Right hindlimb (tissue), 1 donor: ENCODE results near the gene ACSM6.
"Not testable (repeated sequence)": the region's sequence is repeated elsewhere in the genome, so short reads cannot be mapped to it uniquely, and the experiment has no call there.

ENCODE experiments used
- DNase-seq: peaks from one replicate; pipeline ENCODE4 v3.0.0-alpha.2; 2018

The ACSM6 gene, protein sequence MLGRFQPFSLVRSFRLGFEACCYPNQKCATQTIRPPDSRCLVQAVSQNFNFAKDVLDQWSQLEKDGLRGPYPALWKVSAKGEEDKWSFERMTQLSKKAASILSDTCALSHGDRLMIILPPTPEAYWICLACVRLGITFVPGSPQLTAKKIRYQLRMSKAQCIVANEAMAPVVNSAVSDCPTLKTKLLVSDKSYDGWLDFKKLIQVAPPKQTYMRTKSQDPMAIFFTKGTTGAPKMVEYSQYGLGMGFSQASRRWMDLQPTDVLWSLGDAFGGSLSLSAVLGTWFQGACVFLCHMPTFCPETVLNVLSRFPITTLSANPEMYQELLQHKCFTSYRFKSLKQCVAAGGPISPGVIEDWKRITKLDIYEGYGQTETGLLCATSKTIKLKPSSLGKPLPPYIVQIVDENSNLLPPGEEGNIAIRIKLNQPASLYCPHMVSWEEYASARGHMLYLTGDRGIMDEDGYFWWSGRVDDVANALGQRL

DNA sequence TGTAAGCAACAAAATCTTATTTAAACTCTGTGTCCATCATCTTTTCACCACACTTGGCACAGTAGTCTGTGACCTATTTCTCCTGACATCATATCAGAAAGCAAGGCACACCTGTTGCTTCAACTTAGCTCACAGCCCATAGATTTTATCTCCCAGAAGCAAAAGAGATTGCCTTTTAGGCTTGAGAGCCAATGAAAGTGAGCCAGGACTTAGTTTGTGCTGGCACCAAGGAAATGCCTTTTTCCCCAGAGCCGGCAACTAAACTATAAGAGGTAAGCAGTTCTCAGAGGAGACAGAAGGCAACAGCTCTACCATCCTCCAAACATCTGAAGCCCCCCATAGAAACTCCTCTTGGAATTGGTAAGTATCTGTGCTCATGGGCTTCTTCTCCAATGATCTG is at the start of gene ACSM6:
Gene ACSM6, plus strand, starts transcription at position 295 of the 400 bp plus-strand sequence. CDS start 248 bp downstream, outside the sequence.
- no peak for DNase-seq

DNA sequence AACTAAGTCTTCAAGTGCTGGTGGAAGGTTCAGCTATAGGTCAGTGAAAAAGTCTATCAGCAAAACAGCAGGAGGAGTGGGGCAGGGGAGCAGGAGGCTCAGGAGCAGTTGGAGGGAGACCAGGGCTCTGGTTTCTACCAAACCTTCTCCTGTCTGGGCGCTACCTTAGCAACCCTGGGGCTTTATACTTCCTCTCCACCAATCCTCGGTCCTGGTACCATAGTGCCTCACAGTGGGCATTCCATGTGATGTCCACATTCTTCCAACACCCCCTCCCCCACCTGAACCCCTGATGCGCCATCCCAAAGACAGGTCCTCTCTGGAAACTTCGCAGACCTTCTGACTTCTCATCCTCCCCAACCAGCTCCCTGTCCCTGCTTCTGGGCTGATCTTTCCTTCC is 25.3 kb upstream of the ACSM6 start:
- DNase-seq: no peak

DNA sequence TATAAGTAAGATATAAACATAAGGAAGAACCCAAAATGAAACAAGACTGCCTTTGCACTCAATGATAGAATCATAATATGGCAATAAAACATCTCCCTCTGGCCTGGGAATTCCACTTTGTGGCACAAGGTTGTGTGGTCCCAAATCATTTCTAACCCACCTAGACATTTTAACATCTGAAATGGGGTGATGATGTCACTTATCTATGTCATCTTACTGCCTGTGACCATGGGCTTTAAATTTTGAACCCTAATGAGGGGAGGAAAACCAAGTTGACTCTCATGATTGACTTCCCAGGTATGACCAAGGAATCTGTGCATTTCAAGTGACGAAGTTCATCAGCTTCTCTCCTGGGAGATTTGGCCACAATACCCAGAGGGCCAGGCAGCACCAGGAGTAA is 24.5 kb upstream of the ACSM6 start:
- no peak for DNase-seq

DNA sequence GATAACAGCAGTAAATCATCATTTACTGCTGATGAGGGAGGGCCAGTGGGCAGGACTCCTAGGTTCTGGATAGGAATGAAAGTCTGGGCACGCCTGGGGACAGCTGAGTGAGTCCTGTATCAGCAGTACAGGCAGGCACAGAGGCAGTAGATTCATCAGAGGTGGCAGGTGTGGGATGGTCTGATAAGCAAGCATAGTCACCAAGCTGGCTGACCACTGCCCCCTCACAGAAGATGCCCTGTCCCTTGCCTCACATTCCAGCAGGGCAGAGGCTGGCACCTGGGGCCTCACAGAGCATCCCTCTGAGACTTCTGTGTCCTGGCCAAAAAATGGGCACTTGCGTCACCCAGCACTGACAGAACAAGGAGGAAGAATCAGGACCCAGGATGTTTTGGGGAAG is 23.2 kb upstream of the ACSM6 start:
- no peak for DNase-seq

DNA sequence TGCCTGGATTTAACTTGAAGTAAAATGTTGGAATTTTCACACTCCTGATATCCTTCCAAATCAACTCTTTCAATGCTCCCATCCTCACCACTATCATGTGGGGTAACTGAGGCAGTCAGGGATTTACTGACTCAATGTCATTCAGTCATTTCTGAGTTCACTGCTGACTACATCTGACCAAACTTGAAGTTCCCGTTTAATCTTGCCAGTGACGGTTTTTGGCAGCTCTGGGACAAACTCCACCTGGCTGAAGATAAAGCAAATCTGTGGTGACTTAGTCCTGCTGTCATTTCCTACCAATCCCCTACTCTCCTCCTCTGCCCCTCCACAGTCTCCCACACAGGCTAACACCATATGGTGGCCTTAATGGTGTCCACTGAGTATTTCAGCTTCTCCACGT is 22.7 kb upstream of the ACSM6 start:
- DNase-seq: no peak

DNA sequence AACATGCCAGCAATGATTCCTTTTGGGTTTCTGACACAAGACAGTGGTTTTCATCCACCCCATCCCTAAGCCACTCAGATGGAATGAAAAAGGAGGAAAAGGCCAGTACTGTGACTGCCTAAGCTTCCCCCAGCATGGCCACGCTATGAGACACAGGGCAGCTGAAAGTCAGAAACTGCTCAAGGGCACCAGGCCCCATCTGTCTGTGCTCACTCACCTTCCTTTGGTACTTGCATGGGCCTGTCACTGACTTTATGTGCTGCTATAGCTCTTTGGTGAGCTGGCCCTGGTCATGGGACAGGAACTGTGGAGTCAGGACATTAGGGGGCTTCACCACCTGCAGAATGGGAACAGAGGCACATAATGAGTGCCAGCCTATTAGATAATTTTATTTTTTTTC is 21.2 kb upstream of the ACSM6 start:
- no peak for DNase-seq

DNA sequence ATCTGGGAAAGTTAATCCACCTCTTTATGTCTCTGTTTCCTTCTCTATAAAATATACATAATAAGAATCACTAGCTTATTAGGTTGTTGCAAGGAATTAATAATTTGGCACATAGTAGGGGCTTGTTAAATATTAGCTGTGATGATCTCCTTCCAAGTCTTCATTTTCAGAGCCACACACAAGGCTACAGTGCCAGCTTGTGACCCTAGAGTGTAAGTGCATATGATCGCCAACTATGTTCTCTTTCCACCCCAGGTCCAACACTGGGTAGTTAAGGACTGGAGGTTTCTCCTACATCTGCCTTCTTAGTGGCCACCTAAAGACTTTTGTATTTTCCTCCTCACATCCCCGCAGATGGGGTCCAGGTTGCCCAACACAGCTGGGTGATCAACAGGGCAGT is 17.9 kb upstream of the ACSM6 start:
- DNase-seq: no peak

DNA sequence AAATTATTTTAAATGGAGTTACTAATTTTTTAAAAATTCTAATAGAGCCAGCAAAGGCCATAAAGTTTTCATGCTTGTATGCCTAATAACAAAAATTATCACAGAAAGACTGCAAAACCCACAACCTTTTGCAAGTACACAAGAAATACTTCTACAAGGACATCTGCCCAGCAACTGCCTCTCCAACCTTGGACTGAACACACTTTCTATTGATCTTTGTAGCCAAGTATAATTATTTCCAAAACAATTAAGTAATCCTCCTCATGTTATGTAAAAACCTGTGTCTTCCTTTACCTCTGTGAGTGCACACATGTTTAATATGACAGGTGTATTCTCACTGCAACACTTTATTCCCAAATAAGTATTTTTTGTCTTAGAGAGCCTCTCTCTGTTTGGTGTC is 16.6 kb upstream of the ACSM6 start:
- no peak for DNase-seq

DNA sequence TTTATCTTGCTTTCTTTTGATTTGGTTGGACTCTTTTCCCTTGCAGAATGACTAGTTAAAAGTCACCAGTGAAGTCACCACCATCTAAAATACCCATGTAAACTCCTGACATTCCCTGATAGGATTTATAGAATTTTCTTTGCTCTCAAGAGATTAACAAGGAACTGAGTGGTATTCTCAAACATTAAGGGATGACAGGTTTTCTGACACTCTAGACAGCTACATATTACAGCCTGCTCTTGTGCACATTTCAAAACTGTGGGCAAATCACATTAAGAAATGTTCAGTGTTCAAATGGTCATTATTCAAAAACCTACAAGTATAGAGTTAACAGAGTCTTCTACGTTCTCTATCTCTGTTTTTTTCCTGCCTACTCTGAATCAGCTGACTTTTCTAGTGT is 15.8 kb upstream of the ACSM6 start:
- no peak for DNase-seq

DNA sequence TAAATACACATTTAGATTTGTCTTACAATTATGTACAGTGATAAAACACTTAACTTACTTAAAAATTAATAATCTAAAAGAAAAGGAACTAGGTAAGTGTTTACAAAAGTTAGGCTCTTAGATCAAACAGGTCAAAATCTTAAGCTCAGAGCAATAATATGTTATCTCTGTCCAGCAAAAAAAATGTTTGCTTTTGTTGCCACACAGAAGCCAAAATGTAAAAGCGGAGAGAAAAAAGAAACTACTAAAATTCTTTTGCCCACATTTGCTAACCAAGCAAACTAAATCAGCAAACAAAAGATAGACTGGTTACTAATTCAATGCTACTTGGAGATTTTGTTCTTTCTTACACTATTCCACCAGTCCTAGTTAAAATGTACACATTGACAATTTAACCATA is 15.2 kb upstream of the ACSM6 start:
- DNase-seq: no peak

DNA sequence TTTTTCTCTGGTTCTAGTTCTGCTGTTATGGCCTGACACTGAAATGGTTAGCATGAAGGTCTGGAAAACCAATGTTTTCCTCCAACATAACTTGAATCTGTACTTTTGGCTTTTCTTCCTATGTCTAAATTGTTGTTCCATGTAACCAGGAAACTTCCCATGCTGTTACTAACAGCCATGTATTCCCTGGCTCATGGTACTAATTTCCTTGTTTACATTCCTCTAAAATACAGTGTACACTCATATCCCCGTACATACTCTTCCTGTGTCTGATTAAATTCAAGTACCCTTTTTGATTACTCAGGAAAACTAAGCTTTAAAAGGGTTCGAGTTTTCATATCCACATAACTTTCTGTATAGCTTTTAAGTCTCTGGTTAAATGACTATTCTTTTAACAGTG is 12.3 kb upstream of the ACSM6 start:
- no peak for DNase-seq

DNA sequence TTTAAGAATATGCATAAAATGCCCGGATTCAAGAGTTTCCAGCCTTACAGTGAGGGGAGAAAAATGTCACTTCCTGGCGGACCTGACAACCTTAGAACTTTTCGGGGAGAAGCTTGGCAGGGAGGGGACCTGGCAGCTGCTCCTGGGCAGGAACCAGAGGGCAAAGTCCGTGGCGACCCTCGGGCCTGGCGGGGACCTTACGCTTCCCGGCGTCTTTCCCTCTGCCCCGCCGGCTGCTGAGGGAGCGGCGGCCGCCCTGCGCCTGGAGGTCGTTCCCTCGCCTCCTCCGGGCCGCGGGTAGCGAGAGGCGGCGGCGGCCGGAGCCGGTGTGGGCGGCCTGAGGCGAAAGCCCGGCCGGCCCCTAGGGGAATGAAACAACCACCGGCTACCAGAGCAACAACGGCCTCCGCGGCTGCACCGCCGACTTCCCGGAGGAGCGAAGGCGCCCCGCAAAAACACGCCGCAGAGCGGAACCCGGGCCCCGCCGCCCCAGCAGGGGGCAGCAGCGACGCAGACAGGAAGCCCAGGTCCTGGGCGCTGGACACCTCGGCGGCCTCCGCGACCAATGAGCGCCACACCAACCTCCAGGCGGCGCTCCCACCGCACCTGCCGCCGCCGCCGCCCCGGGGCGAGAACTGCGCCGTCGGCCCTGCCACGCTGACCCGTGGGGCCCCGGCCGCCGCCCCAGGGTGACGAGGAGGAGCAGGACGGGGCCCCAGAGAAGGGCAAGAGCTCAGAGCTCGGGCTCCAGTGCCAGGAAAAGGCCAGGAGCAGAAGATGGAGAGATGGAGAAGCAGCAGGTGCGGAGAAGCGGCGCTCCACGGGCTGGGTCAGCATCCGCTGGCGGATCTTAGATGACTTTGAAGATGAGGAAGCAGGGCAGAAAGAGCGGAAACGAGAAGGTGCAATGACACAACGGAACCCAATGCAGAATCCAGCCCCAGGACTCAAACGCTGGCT is 10.5 kb upstream of the ACSM6 start:
- DNase-seq: peak; percentile 89

DNA sequence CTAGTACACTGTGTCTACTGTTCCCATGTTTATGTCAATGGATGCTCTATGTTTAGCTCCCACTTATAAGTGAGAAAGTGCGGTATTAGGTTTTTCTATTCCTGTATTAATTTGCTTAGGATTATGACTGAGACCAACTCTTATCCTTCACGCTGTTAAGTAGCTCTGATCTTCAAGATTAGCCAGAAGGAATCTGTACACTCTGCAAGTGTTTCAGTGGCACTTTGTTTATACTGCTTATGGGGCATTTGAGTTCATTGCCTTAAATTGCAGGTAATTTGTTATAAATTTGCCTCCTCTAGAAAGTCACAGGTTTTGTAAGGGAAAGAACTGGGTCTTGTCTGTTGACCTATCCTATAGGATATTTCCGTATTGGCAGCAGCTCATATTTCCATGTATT is 6.4 kb upstream of the ACSM6 start:
- DNase-seq: no peak

DNA sequence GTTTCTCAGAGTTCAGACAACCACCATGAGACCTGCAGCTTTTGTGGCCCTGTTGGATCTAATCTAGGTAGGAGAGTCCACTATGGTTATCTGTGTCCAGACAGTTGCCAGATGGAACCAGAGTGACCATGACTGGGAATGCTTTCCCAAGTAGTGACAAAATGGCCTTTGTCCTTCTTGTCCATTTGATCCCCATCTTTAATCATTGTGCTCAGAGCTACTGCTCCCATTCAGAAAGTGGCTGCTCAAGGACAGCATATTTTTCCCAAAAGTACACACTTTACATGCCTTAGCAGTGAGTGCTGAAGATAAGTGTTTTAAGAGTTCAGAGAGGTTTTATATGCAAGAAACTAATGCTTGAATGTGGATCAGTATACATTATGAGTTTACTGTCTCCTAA is 5.4 kb upstream of the ACSM6 start:
- no peak for DNase-seq

DNA sequence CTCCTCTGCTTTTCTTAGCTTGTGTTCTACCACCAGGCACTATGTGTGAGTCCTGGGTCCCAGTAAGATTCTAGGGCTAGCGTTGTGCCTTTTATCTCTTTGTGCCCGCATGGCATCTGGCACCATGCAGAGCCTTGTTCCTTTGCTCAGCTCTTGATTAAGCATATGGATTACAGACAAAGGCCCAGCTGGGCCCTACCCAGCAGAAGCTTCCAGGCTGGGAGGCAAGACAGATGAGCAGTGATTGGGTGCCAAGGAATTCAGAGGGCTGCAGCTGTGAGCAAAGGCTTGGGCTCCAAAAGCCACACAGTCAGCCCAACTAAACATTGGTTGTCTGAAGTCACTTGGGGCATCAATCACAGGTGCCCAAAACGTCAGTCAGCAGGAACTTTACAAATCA is 2.0 kb downstream of the ACSM6 start:
- DNase-seq: peak; percentile 39

DNA sequence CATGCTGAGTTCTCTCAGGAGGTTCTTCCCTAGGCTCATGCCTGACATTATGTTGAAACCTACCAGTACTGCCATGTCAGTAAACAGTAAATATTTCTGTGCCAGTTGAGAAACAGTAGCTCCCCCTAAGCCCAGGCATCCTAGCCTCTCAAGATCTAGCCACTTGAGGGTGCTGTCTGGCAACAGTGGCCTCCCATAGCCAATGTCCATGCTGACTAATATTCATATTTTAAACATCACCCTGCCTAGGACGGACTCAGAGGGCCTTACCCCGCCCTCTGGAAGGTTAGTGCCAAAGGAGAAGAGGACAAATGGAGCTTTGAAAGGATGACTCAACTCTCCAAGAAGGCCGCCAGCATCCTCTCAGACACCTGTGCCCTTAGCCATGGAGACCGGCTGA is 7.7 kb downstream of the ACSM6 start:
- no peak for DNase-seq

DNA sequence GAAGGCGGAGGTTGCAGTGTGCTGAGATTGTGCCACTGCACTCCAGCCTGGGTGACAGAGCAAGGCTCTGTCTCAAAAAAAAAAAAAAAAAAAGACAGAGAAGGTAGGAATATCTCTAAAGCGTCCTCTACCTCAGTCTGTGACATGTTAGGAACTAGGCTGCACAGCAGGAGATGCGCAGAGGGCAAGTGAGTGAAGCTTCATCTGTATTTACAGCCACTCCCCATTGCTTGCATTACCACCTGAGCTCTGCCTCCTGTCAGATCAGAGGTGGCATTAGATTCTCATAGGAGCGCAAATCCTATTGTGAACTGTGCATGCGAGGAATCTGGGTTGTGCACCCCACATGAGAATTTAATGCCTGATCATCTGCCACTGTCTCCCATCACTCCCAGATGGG is 8.8 kb downstream of the ACSM6 start:
- DNase-seq: not testable (repeated sequence)

DNA sequence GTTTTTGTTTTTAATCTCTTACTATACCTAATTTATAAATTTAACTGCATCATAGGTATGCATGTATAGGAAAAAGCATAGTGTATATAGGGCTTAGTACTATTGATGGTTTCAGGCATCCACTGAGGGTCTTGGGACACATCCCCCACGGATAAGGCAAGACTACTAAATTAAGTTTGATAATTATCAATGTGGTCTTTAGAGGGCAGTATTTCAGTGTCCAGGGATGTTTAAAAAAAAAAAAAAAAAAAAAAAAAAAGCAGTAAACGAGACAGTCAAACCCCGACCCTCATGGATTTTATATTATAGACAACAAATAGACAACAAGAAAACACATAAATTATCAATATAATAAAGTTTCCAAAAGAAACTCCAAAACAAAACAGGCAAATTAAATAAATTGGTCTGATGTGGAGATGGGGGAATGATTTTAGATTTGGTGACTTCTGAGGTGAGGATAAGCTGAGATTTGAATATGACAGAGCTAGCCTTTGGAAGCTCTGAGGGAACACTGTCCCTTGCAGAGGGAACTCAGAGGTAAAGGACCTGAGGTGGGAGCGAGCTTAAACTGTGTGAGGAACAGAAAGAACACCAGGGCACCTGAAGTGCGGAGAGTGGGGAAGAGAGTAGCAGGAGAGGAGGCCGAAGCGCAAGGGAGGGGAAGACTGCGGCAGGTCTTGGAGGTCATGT is 14.8 kb downstream of the ACSM6 start:
- no peak for DNase-seq

DNA sequence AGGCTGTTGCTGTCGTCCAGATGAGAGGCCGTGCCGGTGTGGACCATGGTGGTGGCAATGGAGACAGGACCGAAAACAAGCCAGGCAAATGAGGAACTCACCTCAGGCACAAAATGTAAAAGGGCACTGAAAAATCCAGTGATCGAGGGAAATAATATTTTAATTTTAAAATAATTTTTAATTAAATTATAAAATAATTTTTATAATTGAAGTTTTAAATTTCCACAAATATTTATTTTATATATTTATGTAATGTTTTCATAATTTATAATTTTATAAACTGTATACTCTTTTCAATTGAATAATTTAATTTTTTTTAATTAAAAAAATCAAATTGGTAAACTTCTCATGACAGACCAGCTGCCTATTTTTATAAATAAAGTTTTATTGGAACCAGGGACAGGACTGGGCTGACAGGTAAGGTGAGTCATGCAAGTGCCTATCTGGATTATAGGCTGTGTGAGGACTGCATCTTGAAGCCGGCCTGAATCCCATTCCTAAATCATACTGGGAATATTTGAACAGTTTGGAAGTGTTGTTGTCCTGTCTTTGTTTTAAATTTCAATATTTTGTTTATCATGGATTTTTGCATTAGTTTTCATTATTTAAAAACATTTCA is 15.6 kb downstream of the ACSM6 start:
- no peak for DNase-seq

DNA sequence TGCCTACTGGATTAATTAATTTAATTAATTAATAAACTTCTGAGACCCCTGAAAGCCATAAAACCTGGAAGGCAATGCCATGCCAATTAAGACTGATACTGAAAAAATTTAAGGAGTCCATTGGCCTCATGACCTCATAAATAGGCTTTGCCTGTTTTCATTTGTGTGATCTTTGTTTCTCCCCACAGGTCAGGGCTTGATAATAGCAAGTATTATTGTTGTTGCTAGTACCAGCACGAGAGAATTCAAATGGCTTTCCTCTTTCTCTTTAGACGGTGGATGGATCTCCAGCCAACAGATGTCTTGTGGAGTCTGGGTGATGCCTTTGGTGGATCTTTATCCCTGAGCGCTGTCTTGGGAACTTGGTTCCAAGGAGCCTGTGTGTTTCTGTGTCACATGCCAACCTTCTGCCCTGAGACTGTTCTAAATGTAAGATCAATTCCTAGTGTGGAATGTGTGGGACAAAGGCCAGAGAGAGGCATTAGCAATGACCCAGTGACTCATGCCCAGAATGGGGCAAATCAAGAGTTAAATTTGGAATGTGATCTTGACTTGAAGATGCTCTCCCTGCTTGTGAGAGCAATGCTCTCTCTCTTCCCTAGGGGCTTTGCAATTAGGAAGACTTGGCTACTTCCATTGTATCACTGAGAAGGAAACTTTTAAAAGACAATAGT is 17.7 kb downstream of the ACSM6 start:
- no peak for DNase-seq

DNA sequence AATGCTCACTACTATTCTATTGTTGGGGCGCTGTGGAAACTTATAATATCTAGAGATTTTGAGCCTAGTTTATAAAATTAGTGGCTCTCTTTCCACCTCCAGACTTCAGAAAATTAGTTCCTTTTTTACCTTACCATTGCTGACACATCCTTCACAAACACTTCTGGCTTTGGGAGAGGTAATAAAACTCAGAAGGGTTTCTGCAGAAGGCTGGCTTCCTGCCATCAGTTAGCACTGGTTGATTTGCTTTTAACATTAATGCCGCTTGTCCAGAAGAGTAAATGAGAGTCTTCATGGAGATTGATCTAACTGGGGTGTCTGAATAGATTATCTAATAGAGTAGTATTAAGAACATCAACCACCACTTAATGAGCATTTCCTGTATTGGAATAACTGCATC is 20.3 kb downstream of the ACSM6 start:
- no peak for DNase-seq

DNA sequence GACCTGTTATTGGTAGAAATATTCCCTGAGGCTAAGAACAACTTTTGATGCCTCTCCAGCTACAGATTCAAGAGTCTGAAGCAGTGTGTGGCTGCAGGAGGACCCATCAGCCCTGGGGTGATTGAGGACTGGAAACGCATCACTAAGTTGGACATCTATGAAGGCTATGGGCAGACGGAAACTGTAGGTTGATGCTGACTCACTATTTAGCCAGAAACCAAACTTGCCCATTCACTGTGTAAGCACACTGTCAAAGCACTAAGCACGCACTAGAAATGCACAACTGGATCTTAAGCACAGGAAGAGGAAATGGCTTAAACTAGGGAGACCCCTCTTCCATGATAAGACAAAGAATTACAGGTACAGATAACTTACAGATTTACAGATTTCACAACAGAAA is 20.8 kb downstream of the ACSM6 start:
- no peak for DNase-seq
